Left lung (tissue), 10 donors: ENCODE data around the gene FXYD2. TPM values are rescaled to one million over a fixed set of nuclear protein-coding genes. Genes with fewer than 3 reads are reported as not detected.

ENCODE experiments used
- ATAC-seq: fragments of 200-7000 bp; cut with Tn5 transposase; one replicate; pipeline ENCODE4 v1.9.1; 2020; ENCODE audit warnings: moderate library complexity
- DNase-seq, 4 donors: peaks; one replicate each; pipeline ENCODE4 v3.0.0-alpha.2; 2013 to 2020
- H3K27ac ChIP-seq, 2 donors: fragments of 200-600 bp; sonication (generic) in 1 of 2; one replicate each; pipeline versions ENCODE4 v1.5.0 to v1.8.0; 2020 to 2021
- H3K27me3 ChIP-seq, 2 donors: fragments of 200-600 bp; sonication (generic) in 1 of 2; one replicate each; pipeline versions ENCODE4 v1.5.0 to v1.8.0; 2020 to 2021
- H3K36me3 ChIP-seq, 2 donors: fragments of 200-600 bp; sonication (generic) in 1 of 2; one replicate each; pipeline versions ENCODE4 v1.5.0 to v1.8.0; 2020 to 2021
- H3K4me1 ChIP-seq, 2 donors: fragments of 200-600 bp; one replicate each; pipeline ENCODE4 v1.8.0; 2021
- H3K4me3 ChIP-seq, 2 donors: fragments of 200-600 bp; sonication (generic) in 1 of 2; one replicate each; pipeline versions ENCODE4 v1.5.0 to v1.8.0; 2020 to 2021; ENCODE audit warnings: mild to moderate bottlenecking in 1 of 2
- H3K9me3 ChIP-seq, 2 donors: fragments of 200-600 bp; sonication (generic) in 1 of 2; one replicate each; pipeline versions ENCODE4 v1.5.0 to v1.8.0; 2020 to 2021
- intact Hi-C, 2 donors: fragments of 100-400 bp; cut with DNase I; formaldehyde crosslinking; loops; one replicate each; pipeline versions ENCODE4 v1.11.2 to v1.14.2; 2022
- polyA plus RNA-seq, 6 donors: library from polyadenylated mRNA; unstranded; fragments of 120-200 nt; gene quantifications; one replicate each; pipeline ENCODE4 v1.2.1, GENCODE V29; 2013; ENCODE audit not compliant: insufficient read length in 6 of 6
- total RNA-seq, 2 donors: library from RNA; stranded (reverse); fragmentation: NEBNext Ultra II Directional; extraction: Animal tissue kit (Norgen Biotek cat#: 25700); gene quantifications; one replicate each; pipeline ENCODE4 v1.2.1, GENCODE V29; 2021
- TF ChIP-seq, protein P1 (sequence below), 2 donors: fragments of 200-600 bp; sonication (generic) in 1 of 2; IDR thresholded peaks; one replicate each; pipeline versions ENCODE4 v1.5.0 to v1.8.0; 2021; ENCODE audit warnings: antibody characterized with exemption in 2 of 2
- donor health status: DM: no; HTN: yes; CAD: no.
- donor health status: DM: no; HTN: no; CAD: no.

FXYD2 gene
- total and polyA plus RNA-seq, 8 donors = 1.2 to 9.2 (median 5.4) TPM

- Histone ChIP-seq H3K4me1 (peaks cover 12 to 49% of the 10 kb centered on the region in 2 donors), H3K4me3 (no peak overlapping the region), H3K27ac (no peak overlapping the region), H3K9me3 (no peaks in the 10 kb centered on the region), H3K36me3 (no peaks in the 10 kb centered on the region), H3K27me3 (no peaks in the 10 kb centered on the region)
- TF ChIP-seq, protein P1, sequence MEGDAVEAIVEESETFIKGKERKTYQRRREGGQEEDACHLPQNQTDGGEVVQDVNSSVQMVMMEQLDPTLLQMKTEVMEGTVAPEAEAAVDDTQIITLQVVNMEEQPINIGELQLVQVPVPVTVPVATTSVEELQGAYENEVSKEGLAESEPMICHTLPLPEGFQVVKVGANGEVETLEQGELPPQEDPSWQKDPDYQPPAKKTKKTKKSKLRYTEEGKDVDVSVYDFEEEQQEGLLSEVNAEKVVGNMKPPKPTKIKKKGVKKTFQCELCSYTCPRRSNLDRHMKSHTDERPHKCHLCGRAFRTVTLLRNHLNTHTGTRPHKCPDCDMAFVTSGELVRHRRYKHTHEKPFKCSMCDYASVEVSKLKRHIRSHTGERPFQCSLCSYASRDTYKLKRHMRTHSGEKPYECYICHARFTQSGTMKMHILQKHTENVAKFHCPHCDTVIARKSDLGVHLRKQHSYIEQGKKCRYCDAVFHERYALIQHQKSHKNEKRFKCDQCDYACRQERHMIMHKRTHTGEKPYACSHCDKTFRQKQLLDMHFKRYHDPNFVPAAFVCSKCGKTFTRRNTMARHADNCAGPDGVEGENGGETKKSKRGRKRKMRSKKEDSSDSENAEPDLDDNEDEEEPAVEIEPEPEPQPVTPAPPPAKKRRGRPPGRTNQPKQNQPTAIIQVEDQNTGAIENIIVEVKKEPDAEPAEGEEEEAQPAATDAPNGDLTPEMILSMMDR (IDR thresholded peaks at IDR 0.05) = no peak
- DNase-seq (no peak), ATAC-seq (no peak)
- intact Hi-C loops = no loop called here
These were observed 6.3 kb upstream of the FXYD2 start for GRCh38 chr11:117830674-117831351.

GRCh38 chr11:117830072-117830471 lies 5.5 kb upstream of the FXYD2 start:
- no peaks in the 10 kb centered on the region for H3K9me3 ChIP-seq
- H3K4me3 ChIP-seq = no peak overlapping the region
- no peak for DNase-seq
- no peak for ATAC-seq
- H3K27ac ChIP-seq = no peak overlapping the region
- intact Hi-C loops = no loop called here
- peaks cover 12 to 57% of the 10 kb centered on the region in 2 donors for H3K4me1 ChIP-seq
- no peaks in the 10 kb centered on the region for H3K36me3 ChIP-seq
- H3K27me3 ChIP-seq = no peaks in the 10 kb centered on the region
- TF ChIP-seq, protein P1 (IDR thresholded peaks at IDR 0.05) = no peak

DNA sequence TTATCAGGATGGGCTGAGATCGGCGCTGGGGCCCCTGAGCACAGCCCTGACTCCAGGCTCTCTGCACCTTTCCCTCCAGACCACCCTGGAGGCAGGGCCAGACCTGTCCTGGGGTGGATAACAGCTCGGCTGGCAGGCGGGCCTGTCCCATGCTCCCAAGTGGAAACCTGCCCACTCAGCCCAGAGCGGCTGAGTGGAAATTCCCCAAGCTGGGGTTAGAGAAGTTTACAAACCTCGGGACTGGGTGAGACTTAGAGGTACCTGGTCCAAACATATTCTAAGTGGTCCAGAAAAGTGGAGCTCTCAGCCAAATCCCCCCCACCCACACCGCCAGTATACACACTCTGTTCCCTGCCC lies 4.8 kb upstream of the FXYD2 start:
- TF ChIP-seq, protein P1 (IDR thresholded peaks at IDR 0.05) = no peak
- no peaks in the 10 kb centered on the region for H3K9me3 ChIP-seq
- H3K4me3 ChIP-seq = no peak overlapping the region
- no peak for DNase-seq
- no peak for ATAC-seq
- H3K36me3 ChIP-seq = no peaks in the 10 kb centered on the region
- H3K27ac ChIP-seq = peak overlapping the region in 1 of 2 donors; percentile 42
- no peaks in the 10 kb centered on the region for H3K27me3 ChIP-seq
- intact Hi-C loops = no loop called here
- peaks cover 12 to 64% of the 10 kb centered on the region in 2 donors for H3K4me1 ChIP-seq

GRCh38 chr11:117828611-117829368 lies 4.2 kb upstream of the FXYD2 start:
- Histone ChIP-seq H3K4me1 (peaks cover 15 to 70% of the 10 kb centered on the region in 2 donors), H3K4me3 (no peak overlapping the region), H3K9me3 (no peaks in the 10 kb centered on the region), H3K36me3 (no peaks in the 10 kb centered on the region), H3K27me3 (no peaks in the 10 kb centered on the region), H3K27ac (peak overlapping the region in 1 of 2 donors; percentile 42)
- peak in 2 of 4 donors; percentile 78 to 88 for DNase-seq
- ATAC-seq = peak; percentile 54
- intact Hi-C loops = no loop called here
- TF ChIP-seq, protein P1 (IDR thresholded peaks at IDR 0.05) = no peak
